GM19395 (cell line): ENCODE data around the gene SINHCAF.
"Not testable (repeated sequence)": the region's sequence is repeated elsewhere in the genome, so short reads cannot be mapped to it uniquely, and the experiment has no call there.

ENCODE experiments used
- ATAC-seq: cut with Tn5 transposase; IDR thresholded peaks from one replicate; pipeline ENCODE4 v1.9.1; 2021; ENCODE audit warnings: mild to moderate bottlenecking, moderate library complexity; ENCODE audit not compliant: unreplicated experiment

SINHCAF gene

GRCh38 chr12:31325877-31326631 lies at the start of gene SINHCAF:
Gene SINHCAF (minus strand): TSS chr12:31326150. CDS start chr12:31298204, 27,946 bp downstream.
- peak; percentile 58 for ATAC-seq

- ATAC-seq, result not testable (repeated sequence)
Measured at GRCh38 chr12:31375422-31375821, 49.5 kb upstream of the SINHCAF start.

- ATAC-seq, result no peak
Measured at GRCh38 chr12:31371256-31371620, 45.3 kb upstream of the SINHCAF start.

- no peak for ATAC-seq
Measured at GRCh38 chr12:31370531-31371255, 44.7 kb upstream of the SINHCAF start.

- ATAC-seq, result no peak
Measured at GRCh38 chr12:31369712-31370521, 44.0 kb upstream of the SINHCAF start.

- ATAC-seq, result no peak
Measured at GRCh38 chr12:31368666-31369361, 42.9 kb upstream of the SINHCAF start.

- no peak for ATAC-seq
Measured at GRCh38 chr12:31366104-31366621, 40.2 kb upstream of the SINHCAF start.

- no peak for ATAC-seq
Measured at GRCh38 chr12:31363831-31364230, 37.9 kb upstream of the SINHCAF start.

- ATAC-seq, result peak; percentile 1
Measured at GRCh38 chr12:31363416-31363809, 37.5 kb upstream of the SINHCAF start.

- ATAC-seq, result peak; percentile 76
Measured at GRCh38 chr12:31362759-31363415, 36.9 kb upstream of the SINHCAF start.

GRCh38 chr12:31362115-31362758 lies 36.3 kb upstream of the SINHCAF start:
- ATAC-seq, result peak; percentile 69

- no peak for ATAC-seq
Measured at GRCh38 chr12:31361730-31362114, 35.8 kb upstream of the SINHCAF start.

GRCh38 chr12:31355747-31356107 lies 29.8 kb upstream of the SINHCAF start:
- no peak for ATAC-seq

GRCh38 chr12:31353750-31354708 lies 28.1 kb upstream of the SINHCAF start:
- no peak for ATAC-seq

- no peak for ATAC-seq
Measured at GRCh38 chr12:31346267-31346666, 20.3 kb upstream of the SINHCAF start.

GRCh38 chr12:31343139-31343538 lies 17.2 kb upstream of the SINHCAF start:
- ATAC-seq, result no peak

GRCh38 chr12:31342286-31342685 lies 16.3 kb upstream of the SINHCAF start:
- ATAC-seq, result no peak

- ATAC-seq, result no peak
Measured at GRCh38 chr12:31339831-31340622, 14.1 kb upstream of the SINHCAF start.
